GM21447 (cell line): ENCODE measurements around the gene MYH15.
"Not testable (repeated sequence)": the region's sequence is repeated elsewhere in the genome, so short reads cannot be mapped to it uniquely, and the experiment has no call there.

Experiments
- ATAC-seq: cut with Tn5 transposase; IDR thresholded peaks from one replicate; pipeline ENCODE4 v1.9.1; 2021; ENCODE audit not compliant: unreplicated experiment

Gene MYH15

GRCh38 chr3:108391917-108392593, 118.3 kb downstream of the MYH15 start:
- no peak for ATAC-seq

GRCh38 chr3:108389372-108389771, 121.0 kb downstream of the MYH15 start:
- no peak for ATAC-seq

GRCh38 chr3:108388136-108389132, 122.0 kb downstream of the MYH15 start:
- peak; percentile 67 for ATAC-seq

- no peak for ATAC-seq
Measured at GRCh38 chr3:108387063-108387462, 123.3 kb downstream of the MYH15 start.

GRCh38 chr3:108383306-108383705, 127.1 kb downstream of the MYH15 start:
- no peak for ATAC-seq

- no peak for ATAC-seq
Measured at GRCh38 chr3:108381529-108382140, 128.8 kb downstream of the MYH15 start.

GRCh38 chr3:108380128-108380795, 130.1 kb downstream of the MYH15 start:
- ATAC-seq: no peak

GRCh38 chr3:108378952-108379342, 131.4 kb downstream of the MYH15 start:
- not testable (repeated sequence) for ATAC-seq

- no peak for ATAC-seq
Measured at GRCh38 chr3:108378153-108378951, 132.0 kb downstream of the MYH15 start.

GRCh38 chr3:108377384-108377783, 133.0 kb downstream of the MYH15 start:
- ATAC-seq: no peak

- no peak for ATAC-seq
Measured at GRCh38 chr3:108376026-108376425, 134.4 kb downstream of the MYH15 start.

GRCh38 chr3:108359011-108359410, 151.4 kb downstream of the MYH15 start:
- no peak for ATAC-seq

- no peak for ATAC-seq
Measured at GRCh38 chr3:108357042-108357441, 153.4 kb downstream of the MYH15 start.

GRCh38 chr3:108354562-108354961, 155.8 kb downstream of the MYH15 start:
- ATAC-seq: no peak

GRCh38 chr3:108352176-108352575, 158.2 kb downstream of the MYH15 start:
- no peak for ATAC-seq

- no peak for ATAC-seq
Measured at GRCh38 chr3:108346301-108347227, 163.8 kb downstream of the MYH15 start.

- no peak for ATAC-seq
Measured at GRCh38 chr3:108345492-108346205, 164.7 kb downstream of the MYH15 start.

GRCh38 chr3:108343491-108343890, 166.9 kb downstream of the MYH15 start:
- ATAC-seq: no peak
